Lower lobe of right lung (tissue), 2 donors: Measurements from ENCODE around the gene RNF207. TPM values are rescaled to one million over a fixed set of nuclear protein-coding genes. Genes with fewer than 3 reads are reported as not detected.
A peak's percentile ranks its signal among the peaks of the same experiment; 100 is the strongest.

Experiments
- ATAC-seq, 2 donors: fragments of 200-7000 bp; cut with Tn5 transposase; one replicate each; pipeline ENCODE4 v1.9.1; 2020 to 2022; ENCODE audit warnings: mild to moderate bottlenecking in 2 of 2, moderate library complexity in 2 of 2
- DNase-seq: peaks from one replicate; pipeline ENCODE4 v3.0.0-alpha.2; 2020
- H3K27ac ChIP-seq: fragments of 200-600 bp; one replicate; pipeline ENCODE4 v1.8.0; 2022
- H3K27me3 ChIP-seq: fragments of 200-600 bp; one replicate; pipeline ENCODE4 v1.8.0; 2022; ENCODE audit warnings: low read depth
- H3K36me3 ChIP-seq: fragments of 200-600 bp; one replicate; pipeline ENCODE4 v1.8.0; 2022; ENCODE audit warnings: mild to moderate bottlenecking
- H3K4me1 ChIP-seq: fragments of 200-600 bp; one replicate; pipeline ENCODE4 v1.8.0; 2022
- H3K4me3 ChIP-seq: fragments of 200-600 bp; one replicate; pipeline ENCODE4 v1.8.0; 2022; ENCODE audit warnings: mild to moderate bottlenecking
- H3K9me3 ChIP-seq: fragments of 200-600 bp; one replicate; pipeline ENCODE4 v1.8.0; 2022
- intact Hi-C: fragments of 100-400 bp; cut with DNase I; formaldehyde crosslinking; loops from one replicate; pipeline ENCODE4 v1.11.0; 2022
- total RNA-seq: library from RNA; stranded (reverse); fragmentation: NEBNext Ultra II Directional; extraction: Animal tissue kit (Norgen Biotek cat#: 25700); gene quantifications from one replicate; pipeline ENCODE4 v1.2.1, GENCODE V29; 2021
- TF ChIP-seq, protein P1 (sequence below): fragments of 200-600 bp; IDR thresholded peaks from one replicate; pipeline ENCODE4 v1.8.0; 2022; ENCODE audit warnings: antibody characterized with exemption, mild to moderate bottlenecking
- donor health status: DM: no; HTN: yes; CAD: no; lungs with severe emphysema.

The RNF207 gene
- total RNA-seq, 1 donor from 2014 or later = 14.0 TPM

DNA sequence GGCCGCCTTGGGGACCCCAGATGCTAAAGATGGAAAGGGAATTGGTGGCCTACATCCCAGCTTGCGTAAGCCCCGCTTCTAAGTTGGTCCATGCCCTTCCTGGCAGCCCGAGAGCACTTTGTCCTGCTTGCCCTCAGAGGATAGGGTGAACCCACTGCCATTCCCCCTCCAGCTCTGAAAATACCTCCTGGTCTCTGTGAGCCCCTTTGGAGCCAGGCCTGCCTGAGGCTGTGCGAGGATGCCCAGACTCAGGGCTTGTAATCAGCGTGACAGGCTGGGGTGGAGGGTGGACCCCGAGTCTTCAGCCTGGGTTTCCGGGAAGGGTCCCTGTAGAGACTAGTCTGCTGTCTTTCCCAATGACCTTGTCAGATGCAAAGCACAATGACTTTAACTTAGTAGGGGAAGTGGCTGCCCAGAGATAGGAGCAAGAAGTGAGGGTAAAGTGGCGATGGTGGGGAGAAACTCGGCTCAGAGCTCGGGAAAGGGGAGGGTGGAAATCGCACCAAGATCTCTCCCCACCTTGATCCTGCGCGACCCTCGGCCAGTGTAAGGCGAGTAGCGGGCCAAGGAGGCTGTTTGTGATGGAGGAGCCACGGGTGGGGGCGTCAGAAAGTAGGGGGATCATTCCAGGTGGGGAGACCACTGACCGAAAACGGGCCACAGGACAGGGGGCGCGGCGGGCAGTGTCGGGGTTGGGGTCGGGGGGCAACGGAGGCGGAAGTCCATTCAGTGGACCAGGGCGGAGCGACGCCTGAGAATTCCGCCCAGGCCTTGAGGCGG lies 35.4 kb downstream of the RNF207 start:
- Histone ChIP-seq H3K27me3 (peaks cover 72% of the 10 kb centered on the region), H3K36me3 (no peaks in the 10 kb centered on the region), H3K27ac (no peak overlapping the region), H3K4me1 (peaks cover 21% of the 10 kb centered on the region), H3K4me3 (no peak overlapping the region), H3K9me3 (no peaks in the 10 kb centered on the region)
- intact Hi-C loops = no loop called here
- no peak for DNase-seq
- ATAC-seq = no peak
- TF ChIP-seq, protein P1, sequence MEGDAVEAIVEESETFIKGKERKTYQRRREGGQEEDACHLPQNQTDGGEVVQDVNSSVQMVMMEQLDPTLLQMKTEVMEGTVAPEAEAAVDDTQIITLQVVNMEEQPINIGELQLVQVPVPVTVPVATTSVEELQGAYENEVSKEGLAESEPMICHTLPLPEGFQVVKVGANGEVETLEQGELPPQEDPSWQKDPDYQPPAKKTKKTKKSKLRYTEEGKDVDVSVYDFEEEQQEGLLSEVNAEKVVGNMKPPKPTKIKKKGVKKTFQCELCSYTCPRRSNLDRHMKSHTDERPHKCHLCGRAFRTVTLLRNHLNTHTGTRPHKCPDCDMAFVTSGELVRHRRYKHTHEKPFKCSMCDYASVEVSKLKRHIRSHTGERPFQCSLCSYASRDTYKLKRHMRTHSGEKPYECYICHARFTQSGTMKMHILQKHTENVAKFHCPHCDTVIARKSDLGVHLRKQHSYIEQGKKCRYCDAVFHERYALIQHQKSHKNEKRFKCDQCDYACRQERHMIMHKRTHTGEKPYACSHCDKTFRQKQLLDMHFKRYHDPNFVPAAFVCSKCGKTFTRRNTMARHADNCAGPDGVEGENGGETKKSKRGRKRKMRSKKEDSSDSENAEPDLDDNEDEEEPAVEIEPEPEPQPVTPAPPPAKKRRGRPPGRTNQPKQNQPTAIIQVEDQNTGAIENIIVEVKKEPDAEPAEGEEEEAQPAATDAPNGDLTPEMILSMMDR = no peak

DNA sequence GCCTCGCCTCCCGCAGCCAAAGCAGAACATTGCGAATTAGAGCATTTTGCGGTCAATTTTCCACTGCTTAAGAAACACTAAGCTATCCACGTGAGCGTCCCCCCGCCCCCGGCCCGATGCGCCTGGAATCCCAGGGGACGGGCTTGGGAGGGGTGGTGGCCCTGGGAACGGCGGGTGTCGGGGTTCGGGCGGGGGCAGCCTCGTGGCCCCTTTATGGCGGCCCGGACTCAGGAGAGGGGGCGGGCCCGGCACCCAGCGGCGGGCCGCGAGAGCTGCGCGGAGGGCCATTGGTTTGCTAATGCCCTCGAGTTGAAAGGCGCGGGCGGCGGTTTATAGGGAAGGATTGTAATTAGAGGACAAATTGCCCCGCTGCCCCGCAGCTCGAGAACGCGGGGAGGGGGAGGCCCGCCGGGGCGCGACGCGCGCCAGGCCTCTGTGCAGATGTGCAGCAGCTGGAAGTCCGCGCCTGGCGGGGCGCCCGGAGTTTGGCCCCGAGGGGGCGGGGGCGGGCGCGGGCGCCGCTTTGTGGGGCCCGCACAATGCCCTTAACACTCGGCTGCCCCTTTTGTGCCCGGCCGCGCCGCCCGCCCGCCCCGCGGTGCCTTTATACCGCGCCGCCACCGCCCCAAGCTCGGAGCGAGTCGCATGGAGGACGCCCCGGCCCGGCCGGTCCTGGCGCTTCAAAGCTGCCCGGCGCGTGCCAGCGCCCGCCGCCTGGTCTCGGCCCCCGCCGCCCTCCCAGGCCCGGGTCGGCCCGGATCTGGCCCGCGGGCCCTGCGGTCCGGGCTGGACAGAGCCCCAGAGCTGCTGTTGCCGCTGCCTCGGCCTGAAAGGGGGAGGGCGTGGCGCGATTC lies 36.2 kb downstream of the RNF207 start:
- ATAC-seq (no peak), DNase-seq (no peak)
- Histone ChIP-seq H3K9me3 (no peaks in the 10 kb centered on the region), H3K27me3 (peaks cover 79% of the 10 kb centered on the region), H3K4me3 (peak overlapping the region; percentile 19), H3K27ac (no peak overlapping the region), H3K36me3 (no peaks in the 10 kb centered on the region), H3K4me1 (peaks cover 25% of the 10 kb centered on the region)
- TF ChIP-seq, protein P1 = no peak
- intact Hi-C loops = no loop called here

DNA sequence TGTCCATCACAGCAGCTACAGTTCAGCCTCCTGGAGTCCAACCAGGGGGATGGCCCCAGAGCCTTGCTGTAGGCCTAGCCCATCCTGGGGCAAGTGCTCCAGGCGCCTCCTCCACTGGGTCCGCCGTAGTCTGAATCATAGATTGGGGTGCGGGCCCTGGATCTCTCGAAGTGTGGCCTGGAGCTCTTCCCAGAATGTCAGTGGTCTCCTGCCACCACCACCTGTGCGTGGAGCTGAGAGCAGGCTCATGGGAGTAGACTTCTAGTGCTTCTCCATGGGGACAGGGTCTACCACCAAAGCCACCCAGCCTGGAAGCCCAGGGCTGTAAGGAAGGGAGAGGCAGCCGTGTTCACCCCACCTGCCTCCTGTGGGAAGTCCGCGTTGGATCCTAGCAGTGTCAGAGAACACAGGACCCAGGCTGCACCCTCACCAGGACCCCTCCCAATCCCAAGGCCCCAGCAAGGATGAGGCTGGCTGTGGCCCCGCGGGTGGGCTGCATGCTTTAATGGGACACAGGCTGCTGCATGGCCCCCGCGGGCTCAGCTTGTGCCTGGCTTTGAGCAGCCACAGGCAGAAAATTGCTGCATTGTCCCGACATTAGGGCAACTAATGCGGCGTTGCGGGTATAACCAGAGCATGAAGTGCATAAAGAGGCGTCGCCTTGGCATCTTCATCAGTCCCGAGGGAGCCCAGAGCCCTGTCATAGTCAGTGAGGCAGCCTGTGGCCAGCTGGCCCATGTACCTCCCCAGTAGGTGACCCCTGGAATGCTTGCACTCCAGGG lies 37.3 kb downstream of the RNF207 start:
- peaks cover 25% of the 10 kb centered on the region for H3K4me1 ChIP-seq
- H3K4me3 ChIP-seq = no peak overlapping the region
- TF ChIP-seq, protein P1 = no peak
- peaks cover 89% of the 10 kb centered on the region for H3K27me3 ChIP-seq
- DNase-seq = no peak
- no peak overlapping the region for H3K27ac ChIP-seq
- no peaks in the 10 kb centered on the region for H3K36me3 ChIP-seq
- ATAC-seq = no peak
- intact Hi-C loops = no loop called here
- no peaks in the 10 kb centered on the region for H3K9me3 ChIP-seq

DNA sequence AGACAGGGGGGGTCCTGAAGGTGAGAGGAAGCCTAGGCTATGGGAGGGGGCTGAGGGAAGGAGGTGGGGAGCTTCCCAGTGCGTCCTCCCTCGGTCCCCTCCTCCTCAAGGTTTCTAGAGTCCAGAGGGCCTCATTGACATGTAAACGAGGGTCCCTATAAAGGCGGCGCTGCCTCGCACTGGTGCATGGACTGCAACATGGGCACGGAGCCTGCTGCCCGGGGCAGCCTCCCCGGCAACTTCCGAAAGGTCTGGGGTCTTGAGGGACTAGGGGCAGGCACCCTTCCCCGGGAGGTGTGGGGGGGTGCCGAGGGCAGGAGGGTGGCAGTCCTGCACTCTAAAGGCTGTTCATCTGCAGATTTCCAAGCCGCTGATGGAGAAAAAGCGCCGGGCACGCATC lies 38.1 kb downstream of the RNF207 start, which contains the start of gene HES3:
Gene HES3 (plus strand): TSS at position 187 of the 400 bp plus-strand sequence. CDS start 187 bp downstream, at position 374.
- H3K27ac ChIP-seq = no peak within 1 kb of the TSS
- H3K27me3 ChIP-seq = peaks cover 95% of the 10 kb centered on the region
- TF ChIP-seq, protein P1 = no peak
- H3K4me1 ChIP-seq = peaks cover 28% of the 10 kb centered on the region
- H3K36me3 ChIP-seq = no peaks in the 10 kb centered on the region
- no peak within 1 kb of the TSS for H3K4me3 ChIP-seq
- no peaks in the 10 kb centered on the region for H3K9me3 ChIP-seq
- intact Hi-C loops = no loop called here
- ATAC-seq = no peak
- no peak for DNase-seq

DNA sequence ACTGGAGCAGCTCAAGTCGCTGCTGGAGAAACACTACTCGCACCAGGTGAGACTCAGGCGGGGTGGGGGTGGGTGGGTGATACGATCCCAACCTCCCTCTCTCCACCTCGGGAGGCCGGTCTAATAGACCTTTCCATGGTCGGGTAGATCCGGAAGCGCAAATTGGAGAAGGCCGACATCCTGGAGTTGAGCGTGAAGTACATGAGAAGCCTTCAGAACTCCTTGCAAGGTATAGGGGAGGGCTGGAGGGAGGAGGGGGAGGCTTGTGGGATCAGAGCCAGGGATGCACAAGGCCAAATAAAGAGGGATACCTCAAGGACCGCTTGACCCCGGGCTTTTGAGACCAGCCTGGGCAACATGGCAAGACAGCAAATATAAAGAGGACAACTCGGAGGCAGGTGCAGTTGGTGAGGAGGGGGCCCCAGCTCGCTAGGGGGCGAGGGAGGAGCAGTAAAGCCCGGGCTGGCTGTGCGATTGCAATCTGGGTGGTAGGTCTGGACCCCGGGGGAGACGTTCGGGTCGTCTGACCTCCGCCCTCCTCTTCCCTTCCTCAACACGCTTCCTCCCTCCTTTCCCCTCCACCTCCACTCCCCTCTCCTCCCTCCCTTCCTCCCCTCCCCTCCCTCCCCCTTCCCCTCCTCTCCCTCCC lies 38.6 kb downstream of the RNF207 start:
- ATAC-seq (no peak), DNase-seq (no peak)
- H3K27ac ChIP-seq = no peak overlapping the region
- intact Hi-C loops = no loop called here
- H3K9me3 ChIP-seq = no peaks in the 10 kb centered on the region
- peaks cover 30% of the 10 kb centered on the region for H3K4me1 ChIP-seq
- H3K4me3 ChIP-seq = no peak overlapping the region
- H3K27me3 ChIP-seq = peaks cover 94% of the 10 kb centered on the region
- H3K36me3 ChIP-seq = no peaks in the 10 kb centered on the region
- TF ChIP-seq, protein P1 = no peak
